ENCODE measurements around the gene CSPG5. TPM values are rescaled to one million over a fixed set of nuclear protein-coding genes. Genes with fewer than 3 reads are reported as not detected.

CSPG5 gene
- total RNA-seq, 3 donors from 2014 or later, result 0.44 to 0.98 (median 0.96) TPM

GRCh38 chr3:47522082-47522987, 56.3 kb downstream of the CSPG5 start:
- Histone ChIP-seq H3K9me3 (no peaks in the 10 kb centered on the region), H3K4me1 (no peaks in the 10 kb centered on the region), H3K36me3 (no peaks in the 10 kb centered on the region), H3K27ac (no peak overlapping the region), H3K27me3 (no peaks in the 10 kb centered on the region), H3K4me3 (no peak overlapping the region)
- TF ChIP-seq POLR2AphosphoS5 (IDR thresholded peaks at IDR 0.05) (peak; percentile 16 to 69 (median 50)), CTCF (IDR thresholded peaks at IDR 0.05) (peak; percentile 72 to 95 (median 95)), POLR2A (IDR thresholded peaks at IDR 0.05) (no peak)
- intact Hi-C loops (cut with DNase I; ENCODE audit: low total_unique reads), result loop anchor here (5.0 kb wide), 1 partner anchor 265 kb away; no protein-coding TSS in a partner anchor
- DNase-seq (ENCODE audit: low spot score in 2 of 2), result peak; percentile 72 to 79

- H3K36me3 ChIP-seq, result no peaks in the 10 kb centered on the region
- no peak overlapping the region for H3K4me3 ChIP-seq
- intact Hi-C loops (cut with DNase I; ENCODE audit: low total_unique reads), result loop anchor here (5.0 kb wide), 1 partner anchor 267 kb away; no protein-coding TSS in a partner anchor
- H3K27me3 ChIP-seq, result no peaks in the 10 kb centered on the region
- H3K9me3 ChIP-seq, result no peaks in the 10 kb centered on the region
- no peak for DNase-seq (ENCODE audit: low spot score in 2 of 2)
- no peak for TF ChIP-seq POLR2AphosphoS5 (IDR thresholded peaks at IDR 0.05)
- no peak for TF ChIP-seq POLR2A (IDR thresholded peaks at IDR 0.05)
- TF ChIP-seq CTCF (IDR thresholded peaks at IDR 0.05), result no peak
- no peak overlapping the region for H3K27ac ChIP-seq
- H3K4me1 ChIP-seq, result no peaks in the 10 kb centered on the region
Observed at GRCh38 chr3:47520756-47521155, 57.9 kb downstream of the CSPG5 start.

- Histone ChIP-seq H3K36me3 (no peaks in the 10 kb centered on the region), H3K4me3 (no peak overlapping the region), H3K27ac (no peak overlapping the region), H3K9me3 (no peaks in the 10 kb centered on the region), H3K27me3 (no peaks in the 10 kb centered on the region), H3K4me1 (no peaks in the 10 kb centered on the region)
- intact Hi-C loops (cut with DNase I; ENCODE audit: low total_unique reads), result loop anchor here (2.0 kb wide), 1 partner anchor 61 kb away; the partner anchor contains the start of gene CSPG5
- TF ChIP-seq CTCF (IDR thresholded peaks at IDR 0.05) (no peak), POLR2A (IDR thresholded peaks at IDR 0.05) (no peak), POLR2AphosphoS5 (IDR thresholded peaks at IDR 0.05) (no peak)
- no peak for DNase-seq (ENCODE audit: low spot score in 2 of 2)
Observed at GRCh38 chr3:47517937-47518336, 60.7 kb downstream of the CSPG5 start.

GRCh38 chr3:47515864-47516319, 62.8 kb downstream of the CSPG5 start:
- intact Hi-C loops (cut with DNase I; ENCODE audit: low total_unique reads), result loop anchor here (2.0 kb wide), 1 partner anchor 63 kb away; the partner anchor contains the start of gene CSPG5
- DNase-seq (ENCODE audit: low spot score in 2 of 2), result no peak

More at GRCh38 chr3:47515864-47516319, 62.8 kb downstream of the CSPG5 start:
- no peaks in the 10 kb centered on the region for H3K27me3 ChIP-seq
- H3K4me3 ChIP-seq, result no peak overlapping the region
- no peaks in the 10 kb centered on the region for H3K4me1 ChIP-seq
- no peaks in the 10 kb centered on the region for H3K9me3 ChIP-seq
- TF ChIP-seq CTCF (IDR thresholded peaks at IDR 0.05) (no peak), POLR2A (IDR thresholded peaks at IDR 0.05) (no peak), POLR2AphosphoS5 (IDR thresholded peaks at IDR 0.05) (no peak)
- no peaks in the 10 kb centered on the region for H3K36me3 ChIP-seq
- H3K27ac ChIP-seq, result no peak overlapping the region
